ENCODE results near the gene POU2F1. TPM values are rescaled to one million over a fixed set of nuclear protein-coding genes. Genes with fewer than 3 reads are reported as not detected.
A peak's percentile ranks its signal among the peaks of the same experiment; 100 is the strongest.

POU2F1 gene
- total RNA-seq, 1 experiment from 2014 or later, result 29.6 TPM

DNA sequence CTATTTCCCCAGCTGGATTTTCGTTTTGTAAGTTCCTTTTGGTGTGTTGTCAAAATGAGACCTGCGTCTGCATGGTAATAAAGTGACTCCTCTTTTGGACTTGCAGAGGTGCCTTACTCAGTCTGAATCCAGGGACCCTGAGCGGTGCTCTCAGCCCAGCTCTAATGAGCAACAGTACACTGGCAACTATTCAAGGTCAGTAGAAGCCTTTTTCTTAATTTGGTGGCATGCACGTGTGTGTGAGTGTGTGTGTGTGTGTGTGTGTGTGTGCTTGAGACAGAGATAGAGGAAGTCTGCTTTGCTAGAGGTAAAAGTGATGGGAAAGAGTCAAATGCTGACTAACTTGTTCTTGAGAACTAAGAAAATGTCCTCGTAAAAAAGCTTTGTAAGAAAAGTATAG is 192.2 kb downstream of the POU2F1 start:
- peaks cover 1% of the 10 kb centered on the region for H3K36me3 ChIP-seq (ENCODE audit: control insufficient read depth, insufficient read depth, low read length)
- no peak for DNase-seq
- no peak overlapping the region for H3K4me3 ChIP-seq (ENCODE audit: low read depth, low read length)
- ChIA-PET POLR2A (no interaction called here), CTCF (interaction anchor here (0.6 kb wide), 1 partner anchor 143 kb away, joined by 3 read pairs; no protein-coding TSS in a partner anchor)
- no peak overlapping the region for H3K4me3 Mint-ChIP-seq (ENCODE audit: unreplicated experiment)
- no peaks in the 10 kb centered on the region for H3K27me3 Mint-ChIP-seq (ENCODE audit: insufficient read depth, unreplicated experiment)
- peak overlapping the region; percentile 39 for H3K27ac Mint-ChIP-seq (ENCODE audit: unreplicated experiment)
- intact Hi-C loops (cut with micrococcal nuclease; ENCODE audit: unreplicated experiment), result no loop called here
- no peaks in the 10 kb centered on the region for H3K9me3 ChIP-seq
- TF ChIP-seq, protein P1, sequence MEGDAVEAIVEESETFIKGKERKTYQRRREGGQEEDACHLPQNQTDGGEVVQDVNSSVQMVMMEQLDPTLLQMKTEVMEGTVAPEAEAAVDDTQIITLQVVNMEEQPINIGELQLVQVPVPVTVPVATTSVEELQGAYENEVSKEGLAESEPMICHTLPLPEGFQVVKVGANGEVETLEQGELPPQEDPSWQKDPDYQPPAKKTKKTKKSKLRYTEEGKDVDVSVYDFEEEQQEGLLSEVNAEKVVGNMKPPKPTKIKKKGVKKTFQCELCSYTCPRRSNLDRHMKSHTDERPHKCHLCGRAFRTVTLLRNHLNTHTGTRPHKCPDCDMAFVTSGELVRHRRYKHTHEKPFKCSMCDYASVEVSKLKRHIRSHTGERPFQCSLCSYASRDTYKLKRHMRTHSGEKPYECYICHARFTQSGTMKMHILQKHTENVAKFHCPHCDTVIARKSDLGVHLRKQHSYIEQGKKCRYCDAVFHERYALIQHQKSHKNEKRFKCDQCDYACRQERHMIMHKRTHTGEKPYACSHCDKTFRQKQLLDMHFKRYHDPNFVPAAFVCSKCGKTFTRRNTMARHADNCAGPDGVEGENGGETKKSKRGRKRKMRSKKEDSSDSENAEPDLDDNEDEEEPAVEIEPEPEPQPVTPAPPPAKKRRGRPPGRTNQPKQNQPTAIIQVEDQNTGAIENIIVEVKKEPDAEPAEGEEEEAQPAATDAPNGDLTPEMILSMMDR (IDR thresholded peaks at IDR 0.05; ENCODE audit: insufficient read depth in 1 of 2, low read depth in 1 of 2, low read length in 1 of 2, severe bottlenecking in 1 of 2, unreplicated experiment in 1 of 2), result no peak
- BruUV-seq (replicated peaks), result no TSS peak
- H3K4me1 ChIP-seq, result no peaks in the 10 kb centered on the region
- H3K4me1 Mint-ChIP-seq (ENCODE audit: low read depth, unreplicated experiment), result no peaks in the 10 kb centered on the region
- no peaks in the 10 kb centered on the region for H3K27me3 ChIP-seq (replicated peaks; ENCODE audit: control insufficient read depth, insufficient read depth, low read length)
- H3K9me3 Mint-ChIP-seq (ENCODE audit: unreplicated experiment), result no peaks in the 10 kb centered on the region
- H3K36me3 Mint-ChIP-seq (ENCODE audit: insufficient read depth, unreplicated experiment), result peaks cover 32% of the 10 kb centered on the region

- ChIA-PET CTCF (interaction anchor here (0.6 kb wide), 1 partner anchor 143 kb away, joined by 3 read pairs; no protein-coding TSS in a partner anchor), POLR2A (no interaction called here)
- Histone ChIP-seq H3K36me3 (ENCODE audit: control insufficient read depth, insufficient read depth, low read length) (peaks cover 1% of the 10 kb centered on the region), H3K9me3 (no peaks in the 10 kb centered on the region), H3K4me1 (no peaks in the 10 kb centered on the region), H3K27me3 (replicated peaks; ENCODE audit: control insufficient read depth, insufficient read depth, low read length) (no peaks in the 10 kb centered on the region), H3K4me3 (ENCODE audit: low read depth, low read length) (no peak overlapping the region)
- DNase-seq, result no peak
- Mint-ChIP-seq H3K27me3 (ENCODE audit: insufficient read depth, unreplicated experiment) (no peaks in the 10 kb centered on the region), H3K27ac (ENCODE audit: unreplicated experiment) (no peak overlapping the region), H3K4me3 (ENCODE audit: unreplicated experiment) (no peak overlapping the region), H3K4me1 (ENCODE audit: low read depth, unreplicated experiment) (no peaks in the 10 kb centered on the region), H3K9me3 (ENCODE audit: unreplicated experiment) (no peaks in the 10 kb centered on the region), H3K36me3 (ENCODE audit: insufficient read depth, unreplicated experiment) (peaks cover 32% of the 10 kb centered on the region)
- TF ChIP-seq, protein P1 (IDR thresholded peaks at IDR 0.05; ENCODE audit: insufficient read depth in 1 of 2, low read depth in 1 of 2, low read length in 1 of 2, severe bottlenecking in 1 of 2, unreplicated experiment in 1 of 2), result no peak
- intact Hi-C loops (cut with micrococcal nuclease; ENCODE audit: unreplicated experiment), result no loop called here
- no TSS peak for BruUV-seq (replicated peaks)
Measured at GRCh38 chr1:167413328-167413727, 192.6 kb downstream of the POU2F1 start.

GRCh38 chr1:167416506-167416905 is 195.8 kb downstream of the POU2F1 start:
- Histone ChIP-seq H3K27me3 (replicated peaks; ENCODE audit: control insufficient read depth, insufficient read depth, low read length) (no peaks in the 10 kb centered on the region), H3K4me3 (ENCODE audit: low read depth, low read length) (no peak overlapping the region), H3K36me3 (ENCODE audit: control insufficient read depth, insufficient read depth, low read length) (peaks cover 1% of the 10 kb centered on the region), H3K9me3 (no peaks in the 10 kb centered on the region), H3K4me1 (no peaks in the 10 kb centered on the region)
- intact Hi-C loops (cut with micrococcal nuclease; ENCODE audit: unreplicated experiment), result no loop called here
- POLR2A ChIA-PET, result no interaction called here
- no TSS peak for BruUV-seq (replicated peaks)
- peak in 1 of 2 experiments; percentile 31 for DNase-seq
- H3K27me3 Mint-ChIP-seq (ENCODE audit: insufficient read depth, unreplicated experiment), result no peaks in the 10 kb centered on the region
- H3K9me3 Mint-ChIP-seq (ENCODE audit: unreplicated experiment), result no peaks in the 10 kb centered on the region
- H3K4me3 Mint-ChIP-seq (ENCODE audit: unreplicated experiment), result no peak overlapping the region
- no peaks in the 10 kb centered on the region for H3K4me1 Mint-ChIP-seq (ENCODE audit: low read depth, unreplicated experiment)
- H3K27ac Mint-ChIP-seq (ENCODE audit: unreplicated experiment), result no peak overlapping the region
- CTCF ChIA-PET, result no interaction called here
- TF ChIP-seq, protein P1 (IDR thresholded peaks at IDR 0.05; ENCODE audit: insufficient read depth in 1 of 2, low read depth in 1 of 2, low read length in 1 of 2, severe bottlenecking in 1 of 2, unreplicated experiment in 1 of 2), result no peak
- peaks cover 28% of the 10 kb centered on the region for H3K36me3 Mint-ChIP-seq (ENCODE audit: insufficient read depth, unreplicated experiment)

Measured in Caco-2 (cell line).